NT2/D1 (cell line): ENCODE data around the gene CCDC3.

Experiments
- SUZ12 ChIP-seq: IDR thresholded peaks from 2 replicates; pipeline ENCODE4 v1.6.1; 2011; ENCODE audit not compliant: insufficient read length, insufficient read depth; ENCODE audit errors: extremely low read depth
- YY1 ChIP-seq: IDR thresholded peaks from 2 replicates; pipeline ENCODE4 v1.6.1; 2011; ENCODE audit not compliant: insufficient read length, insufficient read depth

DNA sequence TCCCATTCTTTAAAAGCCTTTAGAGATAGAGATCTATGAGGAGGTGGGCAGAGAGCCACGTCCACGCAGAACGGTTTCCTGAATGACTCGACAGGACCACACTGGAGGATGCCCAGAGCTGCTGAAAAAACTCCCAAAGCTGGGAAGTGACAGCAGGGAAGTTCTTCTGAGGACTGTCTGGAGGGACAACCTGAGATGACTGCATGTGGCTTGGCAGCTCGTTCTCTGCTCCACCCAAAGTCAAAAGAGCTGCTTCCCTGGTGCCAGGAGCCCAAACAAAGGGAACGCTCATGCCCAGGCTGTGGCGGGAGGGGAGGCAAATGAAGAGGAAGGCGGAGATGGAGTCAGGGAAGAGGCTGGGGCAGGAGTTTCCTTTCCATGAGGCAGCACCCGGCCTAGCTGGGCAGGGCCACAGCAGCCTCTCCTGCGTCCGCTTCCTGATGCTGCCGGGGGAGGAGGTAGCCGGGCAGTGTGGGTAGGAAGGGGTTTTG lies 95.4 kb downstream of the CCDC3 start:
- TF ChIP-seq YY1 (no peak), SUZ12 (no peak)
